GM21619 (cell line): ENCODE results near the gene SUPT3H.
A peak's percentile ranks its signal among the peaks of the same experiment; 100 is the strongest.
"Not testable (repeated sequence)": the region's sequence is repeated elsewhere in the genome, so short reads cannot be mapped to it uniquely, and the experiment has no call there.

Experiments used
- ATAC-seq: cut with Tn5 transposase; IDR thresholded peaks from one replicate; pipeline ENCODE4 v1.9.1; 2021; ENCODE audit not compliant: unreplicated experiment

Gene SUPT3H

DNA sequence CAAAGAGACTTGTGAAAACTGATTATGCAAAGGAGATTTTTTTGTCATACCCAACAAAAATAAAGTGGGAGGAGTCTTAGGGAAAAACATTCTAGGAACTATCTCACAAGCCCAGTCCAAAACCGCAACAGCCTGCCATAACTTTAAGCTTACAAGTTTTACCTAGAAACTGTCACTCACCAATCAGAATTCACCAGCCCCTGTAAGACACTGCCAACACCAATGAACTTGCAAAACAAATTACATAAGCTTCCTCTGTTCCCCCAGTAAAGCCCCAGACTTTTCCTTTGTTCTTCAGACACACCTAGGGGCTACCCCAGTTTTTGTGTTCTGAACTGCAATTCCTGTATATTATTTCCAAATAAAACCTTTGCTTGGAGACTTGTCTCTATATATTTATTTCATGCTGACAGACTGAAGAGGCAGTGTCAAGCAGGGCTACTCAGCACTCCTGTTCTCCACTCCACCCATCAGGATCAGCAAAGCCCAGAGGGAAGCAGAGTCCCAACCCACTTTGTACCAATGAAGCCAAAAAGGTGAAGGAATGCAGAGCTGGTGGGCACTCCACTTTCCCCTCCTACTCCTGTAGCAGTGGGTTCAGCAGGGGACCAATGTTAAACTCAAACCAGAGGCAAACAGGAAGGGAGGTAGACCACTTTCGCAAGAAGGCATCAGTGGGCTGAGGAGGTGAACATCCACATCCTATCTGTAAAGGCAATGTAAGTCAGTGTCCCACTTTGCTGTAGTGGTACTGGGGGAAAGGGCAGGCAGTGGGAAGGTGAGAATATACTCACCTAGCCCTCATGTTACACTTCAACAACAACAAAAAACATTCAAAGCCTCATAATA is 192.1 kb downstream of the SUPT3H start:
- no peak for ATAC-seq

- ATAC-seq: no peak
Observed at GRCh38 chr6:45184937-45185336, 192.8 kb downstream of the SUPT3H start.

DNA sequence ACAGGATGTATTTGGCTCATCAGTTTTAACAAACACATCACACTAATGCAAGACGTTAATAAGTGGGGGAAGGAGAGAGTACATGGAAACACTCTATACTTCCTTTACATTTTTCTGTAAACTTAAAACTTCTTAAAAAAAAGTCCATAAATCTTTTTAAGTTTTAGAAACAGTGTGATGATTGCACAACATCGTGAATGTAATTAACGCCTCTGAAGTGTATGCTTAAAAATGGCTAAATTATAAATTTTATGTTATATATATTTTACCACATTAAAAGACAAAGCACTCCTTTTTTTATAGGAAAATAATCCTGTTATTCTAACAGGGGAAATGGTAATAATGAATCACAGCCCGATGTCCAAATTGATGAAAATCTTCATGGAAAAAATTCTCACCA is 193.7 kb downstream of the SUPT3H start:
- no peak for ATAC-seq

GRCh38 chr6:45176373-45176772 is 201.4 kb downstream of the SUPT3H start:
- ATAC-seq: not testable (repeated sequence)

- ATAC-seq: no peak
Observed at GRCh38 chr6:45175272-45175671, 202.5 kb downstream of the SUPT3H start.

- no peak for ATAC-seq
Observed at GRCh38 chr6:45174045-45174444, 203.7 kb downstream of the SUPT3H start.

GRCh38 chr6:45171380-45171779 is 206.4 kb downstream of the SUPT3H start:
- no peak for ATAC-seq

GRCh38 chr6:45170309-45170708 is 207.4 kb downstream of the SUPT3H start:
- no peak for ATAC-seq

GRCh38 chr6:45169815-45170214 is 207.9 kb downstream of the SUPT3H start:
- ATAC-seq: no peak

DNA sequence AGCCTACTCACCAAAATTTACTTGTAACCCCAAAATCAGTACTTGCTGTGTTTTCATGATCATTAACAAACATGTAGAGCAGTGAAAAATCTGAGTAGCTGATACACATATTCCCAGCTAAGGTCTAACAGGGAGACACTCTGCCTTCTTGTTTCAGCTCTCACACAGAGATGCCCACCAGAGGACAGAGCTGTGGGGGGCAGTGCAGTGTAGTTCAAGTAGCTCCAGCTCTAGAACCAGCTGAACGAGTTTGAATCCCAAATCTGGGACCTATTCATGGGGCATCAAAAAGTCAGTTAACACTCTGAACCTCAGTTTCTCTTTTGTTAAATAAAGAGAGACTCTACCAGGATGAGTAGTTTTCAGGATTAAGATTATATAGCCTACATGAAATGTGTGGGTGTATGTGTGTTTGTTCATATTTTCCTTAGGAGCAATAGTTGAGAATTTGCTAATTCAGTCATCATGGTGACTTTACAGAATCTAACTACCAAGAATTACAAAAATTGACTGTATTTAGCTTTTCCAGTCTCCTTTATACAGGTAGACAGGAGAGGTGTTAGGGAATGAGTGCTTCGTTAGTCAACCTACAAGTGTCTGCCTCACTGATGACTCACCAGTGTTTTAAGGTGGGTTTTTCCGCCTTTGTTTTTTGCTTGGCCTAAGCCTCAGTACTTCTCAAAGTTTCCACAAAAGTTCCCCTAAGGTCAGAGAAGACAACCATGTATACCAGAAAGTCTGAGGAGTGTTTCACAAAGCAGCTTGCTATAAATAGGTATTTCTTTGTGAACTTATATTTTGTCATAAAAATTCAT is 213.6 kb downstream of the SUPT3H start:
- peak; percentile 95 for ATAC-seq

- ATAC-seq: no peak
Observed at GRCh38 chr6:45160305-45160704, 217.4 kb downstream of the SUPT3H start.

DNA sequence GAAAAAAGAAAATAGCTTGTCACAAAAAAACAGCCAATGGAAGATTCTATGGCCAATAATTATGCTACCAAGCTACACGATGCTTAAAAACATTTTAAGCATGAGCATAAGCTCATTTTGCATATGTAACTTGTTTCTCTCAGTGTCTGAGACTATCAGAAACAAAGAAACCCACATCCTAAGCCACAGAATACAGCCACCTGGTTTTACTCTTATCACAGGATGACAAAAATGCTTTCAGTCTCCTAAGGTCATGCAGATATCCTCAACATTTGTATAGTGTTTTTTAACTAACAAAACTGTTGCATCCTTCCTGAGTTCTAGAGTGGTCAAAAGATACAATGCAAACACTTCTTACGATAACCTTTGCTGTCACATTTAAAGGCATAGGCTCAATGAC is 221.7 kb downstream of the SUPT3H start:
- peak; percentile 99 for ATAC-seq

GRCh38 chr6:45155341-45155894 is 222.3 kb downstream of the SUPT3H start:
- no peak for ATAC-seq

DNA sequence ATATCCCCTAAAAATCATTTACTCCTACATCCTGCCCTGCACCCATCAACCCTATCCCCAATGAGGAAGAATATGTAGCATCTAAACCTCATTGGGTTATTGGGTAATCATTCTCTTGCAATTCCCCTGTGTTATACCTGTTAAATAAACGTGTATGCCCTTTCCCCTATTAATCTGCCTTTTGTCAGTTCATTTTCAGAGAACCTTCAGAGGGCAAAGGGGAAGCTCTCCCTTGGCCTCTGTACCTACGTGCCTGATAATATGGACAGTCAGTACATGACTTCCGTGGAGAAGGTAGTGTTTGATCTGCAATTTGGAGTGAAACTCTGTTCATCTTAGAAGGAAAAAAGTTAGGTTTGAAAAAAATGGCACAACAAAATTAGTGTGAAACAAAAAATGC is 223.1 kb downstream of the SUPT3H start:
- no peak for ATAC-seq

DNA sequence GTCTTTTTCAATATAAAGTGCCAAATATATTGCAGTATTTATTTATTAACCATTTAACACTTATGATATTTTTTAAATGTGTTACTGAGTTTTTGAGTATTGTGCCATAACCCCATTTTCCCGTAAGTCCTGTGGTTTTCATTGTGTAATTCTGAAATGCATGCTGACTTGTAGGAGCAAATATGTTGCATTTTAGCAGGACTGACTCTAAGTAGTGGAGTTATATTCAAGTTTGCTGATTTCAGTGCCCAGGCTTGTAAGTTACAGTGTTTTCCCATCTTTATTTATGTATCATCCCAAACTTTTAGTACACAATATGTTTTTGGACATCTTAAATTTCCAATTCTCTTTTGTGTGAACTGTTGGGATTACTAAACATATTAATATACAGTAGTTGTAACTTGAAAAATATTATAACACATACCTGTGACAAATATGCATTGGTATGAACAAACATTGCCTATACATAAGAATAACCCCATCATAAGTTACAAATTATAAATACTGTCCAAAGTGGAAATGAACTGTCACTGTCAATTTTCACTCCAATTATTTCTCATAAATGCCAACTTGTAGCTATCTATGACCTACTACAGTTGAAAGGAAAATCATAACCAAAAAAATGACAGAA is 228.9 kb downstream of the SUPT3H start:
- no peak for ATAC-seq

DNA sequence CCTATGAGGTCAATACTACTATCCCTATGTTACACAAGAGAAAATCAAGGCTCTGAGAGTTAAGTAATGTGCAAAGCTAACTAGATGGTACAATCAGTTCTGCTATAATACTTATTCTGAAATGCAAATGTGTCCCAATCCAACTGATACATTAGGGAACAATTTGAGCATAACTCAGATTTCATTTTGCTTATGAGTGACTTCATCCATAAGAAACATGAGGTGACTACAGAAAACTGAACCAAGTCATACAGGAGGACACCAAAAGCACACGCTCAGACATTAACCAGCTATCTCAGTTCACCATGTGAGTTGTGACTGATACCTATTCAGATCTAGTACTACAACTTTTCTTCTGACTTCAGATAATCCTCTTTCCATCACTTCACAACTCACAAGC is 229.5 kb downstream of the SUPT3H start:
- ATAC-seq: no peak

GRCh38 chr6:45145658-45146057 is 232.1 kb downstream of the SUPT3H start:
- ATAC-seq: not testable (repeated sequence)

- ATAC-seq: no peak
Observed at GRCh38 chr6:45138765-45139164, 239.0 kb downstream of the SUPT3H start.

DNA sequence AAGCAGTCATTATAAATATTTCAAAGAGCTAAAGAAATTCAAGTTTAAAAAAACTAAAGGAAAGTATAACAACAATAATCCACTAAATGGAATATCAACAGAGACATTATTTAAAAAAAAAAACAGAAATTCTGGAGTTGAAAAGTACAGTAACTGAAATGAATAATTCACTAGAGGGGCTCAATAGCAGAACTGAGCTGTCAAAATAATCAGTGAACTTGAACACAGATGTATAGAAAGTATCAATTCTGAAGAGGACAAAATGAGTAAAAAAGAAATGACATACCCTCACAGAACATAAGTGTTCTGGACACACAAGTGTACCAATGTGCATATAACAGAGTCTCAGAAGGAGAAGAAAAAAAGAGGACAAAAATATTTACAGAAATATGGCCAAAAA is 241.2 kb downstream of the SUPT3H start:
- no peak for ATAC-seq

DNA sequence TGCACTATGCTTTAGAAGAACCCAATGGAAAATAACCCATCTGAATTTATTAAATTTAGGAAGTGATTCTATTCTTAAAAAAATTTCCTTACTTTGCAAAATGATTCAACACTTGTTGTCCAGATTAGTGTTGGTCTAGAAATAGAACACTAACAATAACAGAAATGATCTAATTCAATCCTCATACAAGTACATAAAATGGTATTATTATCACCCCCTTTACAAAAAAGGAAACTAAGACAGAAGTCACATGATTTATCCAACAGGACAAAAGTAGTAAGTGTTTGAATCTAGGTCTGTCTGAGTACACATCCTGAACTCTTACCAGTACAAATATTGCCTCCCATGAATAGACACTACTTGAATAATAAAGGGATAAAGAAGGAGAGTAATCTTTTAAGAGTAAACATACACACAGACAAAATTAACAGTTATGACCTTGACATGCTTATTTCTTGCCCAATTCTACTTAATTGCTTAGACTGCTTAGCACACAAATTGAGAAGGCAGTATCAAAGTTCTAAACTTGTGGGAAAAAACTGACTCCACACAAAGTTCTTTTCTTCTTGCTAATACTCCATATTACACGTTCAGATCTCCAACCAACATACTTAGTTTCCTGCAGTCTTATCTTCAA is 245.0 kb downstream of the SUPT3H start:
- ATAC-seq: no peak

DNA sequence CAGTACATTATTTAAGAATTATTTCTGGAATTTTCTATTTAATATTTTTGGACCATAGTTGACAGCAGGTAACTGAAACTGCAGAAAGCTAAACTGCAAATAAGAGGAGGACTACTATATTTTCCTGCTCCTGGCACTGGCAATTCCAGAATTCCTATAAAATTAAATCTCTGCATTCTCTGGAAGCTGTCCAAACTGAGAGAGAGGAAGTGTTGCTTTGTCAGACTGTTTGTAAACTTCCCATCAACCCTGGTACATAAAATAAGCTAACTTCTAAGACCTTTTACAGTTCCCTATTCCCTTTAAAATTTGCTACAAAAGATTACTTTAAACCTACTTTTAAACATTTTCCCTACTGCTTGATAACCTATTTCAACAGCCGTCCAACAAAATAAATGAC is 245.7 kb downstream of the SUPT3H start:
- no peak for ATAC-seq
